ENCODE data around the gene SRGAP1.

- no peak for TF ChIP-seq GATA3 (IDR thresholded peaks at IDR 0.05; ENCODE audit: low read depth, low read length)
- TF ChIP-seq GATA2 (IDR thresholded peaks at IDR 0.05; ENCODE audit: low read depth, low read length), result no peak
These were observed 117.0 kb downstream of the SRGAP1 start for GRCh38 chr12:63961543-63961942.

All from SH-SY5Y (cell line).